ENCODE data around the gene CAPZA1. TPM values are rescaled to one million over a fixed set of nuclear protein-coding genes. Genes with fewer than 3 reads are reported as not detected.

Gene CAPZA1
- total and polyA plus RNA-seq, 2 of the 8 experiments (the other 6 are each of a cell fraction or from before 2014, with no cell fraction given): 48.9 to 107 TPM

DNA sequence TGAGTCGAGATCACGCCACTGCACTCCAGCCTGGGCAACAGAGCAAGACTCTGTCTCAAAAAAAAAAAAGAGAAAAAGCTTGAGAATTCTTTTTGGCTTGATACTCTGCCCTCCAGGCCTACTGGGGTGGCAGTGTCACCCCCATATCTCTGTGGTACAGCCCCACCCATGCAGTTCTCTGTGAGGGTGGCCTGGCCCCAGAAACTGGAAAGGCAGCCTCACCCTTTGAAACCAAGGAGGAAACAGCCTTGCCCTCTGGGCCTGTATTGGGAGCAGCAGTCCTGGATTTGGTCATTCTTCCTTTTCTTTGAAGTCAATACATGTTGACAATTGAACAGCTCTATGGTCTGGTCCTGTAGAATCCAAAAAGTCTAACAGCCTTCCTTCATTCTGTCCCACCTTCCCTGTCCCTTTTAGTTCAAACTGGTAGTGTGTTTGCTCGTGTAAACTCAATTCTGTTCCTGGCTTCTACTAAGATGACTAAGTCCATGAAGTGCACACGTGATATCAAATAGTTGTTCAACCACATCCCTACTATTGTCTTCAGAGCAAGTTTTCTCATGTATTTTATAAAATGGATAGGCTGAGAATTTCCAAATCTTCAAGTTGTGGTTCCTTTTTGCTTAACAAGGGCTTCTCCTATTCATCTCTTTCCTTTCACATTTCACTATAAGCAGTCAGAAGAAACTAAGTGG lies 13.9 kb upstream of the CAPZA1 start (continued):
- TF ChIP-seq, protein P1, sequence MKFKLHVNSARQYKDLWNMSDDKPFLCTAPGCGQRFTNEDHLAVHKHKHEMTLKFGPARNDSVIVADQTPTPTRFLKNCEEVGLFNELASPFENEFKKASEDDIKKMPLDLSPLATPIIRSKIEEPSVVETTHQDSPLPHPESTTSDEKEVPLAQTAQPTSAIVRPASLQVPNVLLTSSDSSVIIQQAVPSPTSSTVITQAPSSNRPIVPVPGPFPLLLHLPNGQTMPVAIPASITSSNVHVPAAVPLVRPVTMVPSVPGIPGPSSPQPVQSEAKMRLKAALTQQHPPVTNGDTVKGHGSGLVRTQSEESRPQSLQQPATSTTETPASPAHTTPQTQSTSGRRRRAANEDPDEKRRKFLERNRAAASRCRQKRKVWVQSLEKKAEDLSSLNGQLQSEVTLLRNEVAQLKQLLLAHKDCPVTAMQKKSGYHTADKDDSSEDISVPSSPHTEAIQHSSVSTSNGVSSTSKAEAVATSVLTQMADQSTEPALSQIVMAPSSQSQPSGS (IDR thresholded peaks at IDR 0.05; ENCODE audit: low read length): no peak
- TF ChIP-seq CBX5 (IDR thresholded peaks at IDR 0.05; ENCODE audit: low read depth, low read length) (no peak), TBP (IDR thresholded peaks at IDR 0.05; ENCODE audit: low read depth, low read length) (no peak), SIN3A (conservative IDR thresholded peaks at IDR 0.05 in 1 of 2, IDR thresholded peaks at IDR 0.05 in 1 of 2; ENCODE audit: low read depth in 1 of 2, low read length in 2 of 2) (no peak)
